Measurements from ENCODE around the gene SPINT2.

DNA sequence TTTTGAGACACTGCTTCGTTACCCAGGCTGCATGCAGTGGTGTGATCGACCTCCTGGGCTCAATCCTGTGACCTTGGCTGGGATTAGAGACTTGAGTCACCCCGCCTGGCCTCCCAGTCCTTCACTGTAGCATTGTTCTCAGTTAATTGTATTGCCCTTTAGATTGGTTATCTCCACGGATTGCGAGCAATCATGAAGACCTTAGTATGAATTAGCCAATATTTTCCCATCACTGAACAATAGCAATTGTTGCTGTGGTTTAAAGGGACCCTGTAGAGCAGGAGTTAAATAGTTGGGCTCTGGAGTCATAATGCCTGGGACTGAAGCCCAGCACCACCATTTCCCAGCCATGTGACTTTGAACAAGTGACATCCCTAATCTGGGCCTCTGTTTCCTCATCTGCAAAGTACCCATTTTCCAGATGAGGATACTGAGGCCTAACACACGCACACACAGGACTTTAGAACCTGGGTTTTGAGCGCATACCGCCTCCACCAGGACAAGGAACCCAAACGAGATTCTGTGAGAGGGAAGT lies 16.6 kb upstream of the SPINT2 start:
- TF ChIP-seq, protein P1, sequence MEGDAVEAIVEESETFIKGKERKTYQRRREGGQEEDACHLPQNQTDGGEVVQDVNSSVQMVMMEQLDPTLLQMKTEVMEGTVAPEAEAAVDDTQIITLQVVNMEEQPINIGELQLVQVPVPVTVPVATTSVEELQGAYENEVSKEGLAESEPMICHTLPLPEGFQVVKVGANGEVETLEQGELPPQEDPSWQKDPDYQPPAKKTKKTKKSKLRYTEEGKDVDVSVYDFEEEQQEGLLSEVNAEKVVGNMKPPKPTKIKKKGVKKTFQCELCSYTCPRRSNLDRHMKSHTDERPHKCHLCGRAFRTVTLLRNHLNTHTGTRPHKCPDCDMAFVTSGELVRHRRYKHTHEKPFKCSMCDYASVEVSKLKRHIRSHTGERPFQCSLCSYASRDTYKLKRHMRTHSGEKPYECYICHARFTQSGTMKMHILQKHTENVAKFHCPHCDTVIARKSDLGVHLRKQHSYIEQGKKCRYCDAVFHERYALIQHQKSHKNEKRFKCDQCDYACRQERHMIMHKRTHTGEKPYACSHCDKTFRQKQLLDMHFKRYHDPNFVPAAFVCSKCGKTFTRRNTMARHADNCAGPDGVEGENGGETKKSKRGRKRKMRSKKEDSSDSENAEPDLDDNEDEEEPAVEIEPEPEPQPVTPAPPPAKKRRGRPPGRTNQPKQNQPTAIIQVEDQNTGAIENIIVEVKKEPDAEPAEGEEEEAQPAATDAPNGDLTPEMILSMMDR (IDR thresholded peaks at IDR 0.05), result no peak
- TF ChIP-seq, protein P2, sequence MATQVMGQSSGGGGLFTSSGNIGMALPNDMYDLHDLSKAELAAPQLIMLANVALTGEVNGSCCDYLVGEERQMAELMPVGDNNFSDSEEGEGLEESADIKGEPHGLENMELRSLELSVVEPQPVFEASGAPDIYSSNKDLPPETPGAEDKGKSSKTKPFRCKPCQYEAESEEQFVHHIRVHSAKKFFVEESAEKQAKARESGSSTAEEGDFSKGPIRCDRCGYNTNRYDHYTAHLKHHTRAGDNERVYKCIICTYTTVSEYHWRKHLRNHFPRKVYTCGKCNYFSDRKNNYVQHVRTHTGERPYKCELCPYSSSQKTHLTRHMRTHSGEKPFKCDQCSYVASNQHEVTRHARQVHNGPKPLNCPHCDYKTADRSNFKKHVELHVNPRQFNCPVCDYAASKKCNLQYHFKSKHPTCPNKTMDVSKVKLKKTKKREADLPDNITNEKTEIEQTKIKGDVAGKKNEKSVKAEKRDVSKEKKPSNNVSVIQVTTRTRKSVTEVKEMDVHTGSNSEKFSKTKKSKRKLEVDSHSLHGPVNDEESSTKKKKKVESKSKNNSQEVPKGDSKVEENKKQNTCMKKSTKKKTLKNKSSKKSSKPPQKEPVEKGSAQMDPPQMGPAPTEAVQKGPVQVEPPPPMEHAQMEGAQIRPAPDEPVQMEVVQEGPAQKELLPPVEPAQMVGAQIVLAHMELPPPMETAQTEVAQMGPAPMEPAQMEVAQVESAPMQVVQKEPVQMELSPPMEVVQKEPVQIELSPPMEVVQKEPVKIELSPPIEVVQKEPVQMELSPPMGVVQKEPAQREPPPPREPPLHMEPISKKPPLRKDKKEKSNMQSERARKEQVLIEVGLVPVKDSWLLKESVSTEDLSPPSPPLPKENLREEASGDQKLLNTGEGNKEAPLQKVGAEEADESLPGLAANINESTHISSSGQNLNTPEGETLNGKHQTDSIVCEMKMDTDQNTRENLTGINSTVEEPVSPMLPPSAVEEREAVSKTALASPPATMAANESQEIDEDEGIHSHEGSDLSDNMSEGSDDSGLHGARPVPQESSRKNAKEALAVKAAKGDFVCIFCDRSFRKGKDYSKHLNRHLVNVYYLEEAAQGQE (IDR thresholded peaks at IDR 0.05; ENCODE audit: insufficient read depth in 1 of 2, low read depth in 2 of 2, low read length in 1 of 2), result no peak

Measured in Panc1 (cell line).